Lower lobe of right lung (tissue), 2 donors: ENCODE results near the gene ANKS1B. TPM values are rescaled to one million over a fixed set of nuclear protein-coding genes. Genes with fewer than 3 reads are reported as not detected.
"Not testable (repeated sequence)": the region's sequence is repeated elsewhere in the genome, so short reads cannot be mapped to it uniquely, and the experiment has no call there.

ENCODE experiments used
- ATAC-seq, 2 donors: fragments of 200-7000 bp; cut with Tn5 transposase; one replicate each; pipeline ENCODE4 v1.9.1; 2020 to 2022; ENCODE audit warnings: mild to moderate bottlenecking in 2 of 2, moderate library complexity in 2 of 2
- DNase-seq: peaks from one replicate; pipeline ENCODE4 v3.0.0-alpha.2; 2020
- H3K27ac ChIP-seq: fragments of 200-600 bp; one replicate; pipeline ENCODE4 v1.8.0; 2022
- H3K27me3 ChIP-seq: fragments of 200-600 bp; one replicate; pipeline ENCODE4 v1.8.0; 2022; ENCODE audit warnings: low read depth
- H3K36me3 ChIP-seq: fragments of 200-600 bp; one replicate; pipeline ENCODE4 v1.8.0; 2022; ENCODE audit warnings: mild to moderate bottlenecking
- H3K4me1 ChIP-seq: fragments of 200-600 bp; one replicate; pipeline ENCODE4 v1.8.0; 2022
- H3K4me3 ChIP-seq: fragments of 200-600 bp; one replicate; pipeline ENCODE4 v1.8.0; 2022; ENCODE audit warnings: mild to moderate bottlenecking
- H3K9me3 ChIP-seq: fragments of 200-600 bp; one replicate; pipeline ENCODE4 v1.8.0; 2022
- intact Hi-C: fragments of 100-400 bp; cut with DNase I; formaldehyde crosslinking; loops from one replicate; pipeline ENCODE4 v1.11.0; 2022
- total RNA-seq: library from RNA; stranded (reverse); fragmentation: NEBNext Ultra II Directional; extraction: Animal tissue kit (Norgen Biotek cat#: 25700); gene quantifications from one replicate; pipeline ENCODE4 v1.2.1, GENCODE V29; 2021
- TF ChIP-seq, protein P1 (sequence below): fragments of 200-600 bp; IDR thresholded peaks from one replicate; pipeline ENCODE4 v1.8.0; 2022; ENCODE audit warnings: antibody characterized with exemption, mild to moderate bottlenecking
- donor health status: DM: no; HTN: yes; CAD: no; lungs with severe emphysema.

Gene ANKS1B
- total RNA-seq, 1 donor from 2014 or later = 4.0 TPM

DNA sequence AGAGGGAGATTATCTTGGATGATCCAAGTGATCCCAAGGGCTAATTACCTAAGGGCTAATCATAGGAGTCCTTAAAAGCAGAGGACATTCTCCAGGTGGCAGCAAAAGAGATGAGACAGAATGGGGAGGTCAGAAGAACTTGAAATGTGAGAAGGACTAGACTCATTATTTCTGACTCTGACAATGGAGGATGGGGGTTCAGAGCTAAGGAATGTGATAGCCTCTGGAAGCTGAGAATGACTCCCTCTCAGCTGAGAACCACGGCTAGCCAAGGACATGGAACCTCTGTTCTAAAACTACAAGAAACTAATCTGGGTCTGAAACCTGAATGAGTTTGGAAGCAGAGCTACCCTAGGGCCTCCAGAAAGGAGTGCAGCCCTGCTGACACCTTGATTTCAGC lies 35.6 kb upstream of the ANKS1B start:
- DNase-seq = no peak
- no peak overlapping the region for H3K27ac ChIP-seq
- no peaks in the 10 kb centered on the region for H3K4me1 ChIP-seq
- ATAC-seq = no peak
- intact Hi-C loops = no loop called here
- H3K36me3 ChIP-seq = no peaks in the 10 kb centered on the region
- no peaks in the 10 kb centered on the region for H3K27me3 ChIP-seq
- TF ChIP-seq, protein P1, sequence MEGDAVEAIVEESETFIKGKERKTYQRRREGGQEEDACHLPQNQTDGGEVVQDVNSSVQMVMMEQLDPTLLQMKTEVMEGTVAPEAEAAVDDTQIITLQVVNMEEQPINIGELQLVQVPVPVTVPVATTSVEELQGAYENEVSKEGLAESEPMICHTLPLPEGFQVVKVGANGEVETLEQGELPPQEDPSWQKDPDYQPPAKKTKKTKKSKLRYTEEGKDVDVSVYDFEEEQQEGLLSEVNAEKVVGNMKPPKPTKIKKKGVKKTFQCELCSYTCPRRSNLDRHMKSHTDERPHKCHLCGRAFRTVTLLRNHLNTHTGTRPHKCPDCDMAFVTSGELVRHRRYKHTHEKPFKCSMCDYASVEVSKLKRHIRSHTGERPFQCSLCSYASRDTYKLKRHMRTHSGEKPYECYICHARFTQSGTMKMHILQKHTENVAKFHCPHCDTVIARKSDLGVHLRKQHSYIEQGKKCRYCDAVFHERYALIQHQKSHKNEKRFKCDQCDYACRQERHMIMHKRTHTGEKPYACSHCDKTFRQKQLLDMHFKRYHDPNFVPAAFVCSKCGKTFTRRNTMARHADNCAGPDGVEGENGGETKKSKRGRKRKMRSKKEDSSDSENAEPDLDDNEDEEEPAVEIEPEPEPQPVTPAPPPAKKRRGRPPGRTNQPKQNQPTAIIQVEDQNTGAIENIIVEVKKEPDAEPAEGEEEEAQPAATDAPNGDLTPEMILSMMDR = no peak
- no peaks in the 10 kb centered on the region for H3K9me3 ChIP-seq
- no peak overlapping the region for H3K4me3 ChIP-seq

DNA sequence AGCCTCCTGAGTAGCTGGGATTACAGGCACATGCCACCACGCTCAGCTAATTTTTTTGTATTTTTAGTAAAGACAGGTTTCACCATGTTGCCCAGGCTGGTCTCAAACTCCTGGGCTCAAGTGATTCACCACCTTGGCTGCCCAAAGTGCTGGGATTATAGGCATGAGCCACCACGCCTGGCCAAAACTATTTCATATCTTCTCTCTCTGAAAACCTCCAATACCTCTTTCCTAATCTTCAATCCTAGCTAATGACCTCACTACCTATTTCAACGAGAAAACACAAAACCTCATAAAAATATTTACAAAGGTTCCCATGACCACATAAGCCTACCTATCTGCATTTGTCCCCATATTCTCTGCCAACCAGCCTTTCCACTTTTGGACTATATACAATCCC lies 32.3 kb upstream of the ANKS1B start:
- TF ChIP-seq, protein P1 = no peak
- no peaks in the 10 kb centered on the region for H3K9me3 ChIP-seq

DNA sequence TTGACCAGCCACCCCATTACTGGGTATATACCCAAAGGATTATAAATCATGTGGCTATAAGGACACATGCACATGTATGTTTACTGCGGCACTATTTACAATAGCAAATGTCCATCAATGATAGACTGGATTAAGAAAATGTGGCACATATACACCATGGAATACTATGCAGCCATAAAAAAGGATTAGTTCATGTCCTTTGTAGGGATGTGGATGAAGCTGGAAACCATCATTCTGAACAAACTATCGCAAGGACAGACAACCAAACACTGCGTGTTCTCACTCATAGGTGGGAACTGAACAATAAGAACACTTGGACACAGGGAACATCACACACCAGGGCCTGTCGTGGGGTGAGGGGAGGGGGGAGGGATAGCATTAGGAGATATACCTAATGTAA lies 31.6 kb upstream of the ANKS1B start:
- H3K4me3 ChIP-seq, ATAC-seq, H3K36me3 ChIP-seq, H3K27ac ChIP-seq, intact Hi-C loops, H3K4me1 ChIP-seq, DNase-seq, H3K9me3 ChIP-seq, H3K27me3 ChIP-seq: not testable (repeated sequence)

More for the DNA sequence above, 32.3 kb upstream of the ANKS1B start:
- no peaks in the 10 kb centered on the region for H3K4me1 ChIP-seq
- ATAC-seq (no peak), DNase-seq (no peak)
- intact Hi-C loops = no loop called here
- no peaks in the 10 kb centered on the region for H3K36me3 ChIP-seq
- no peak overlapping the region for H3K27ac ChIP-seq
- H3K4me3 ChIP-seq = no peak overlapping the region
- no peaks in the 10 kb centered on the region for H3K27me3 ChIP-seq

DNA sequence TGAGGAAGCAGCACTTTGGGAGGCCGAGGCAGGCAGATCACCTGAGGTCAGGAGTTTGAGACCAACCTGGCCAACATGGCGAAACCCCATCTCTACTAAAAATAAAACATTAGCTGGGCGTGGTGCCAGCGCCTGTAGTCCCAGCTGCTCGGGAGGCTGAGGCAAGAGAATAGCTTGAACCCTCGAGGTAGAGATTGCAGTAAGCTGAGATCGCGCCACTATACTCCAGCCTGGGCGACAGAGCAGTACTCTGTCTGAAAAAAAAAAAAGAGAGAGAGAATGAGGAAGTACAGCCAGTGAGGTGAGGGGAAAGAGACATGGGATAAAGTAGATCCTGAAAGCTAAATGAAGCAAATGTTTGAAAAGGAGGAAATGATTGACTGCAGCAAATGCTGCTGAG lies 21.1 kb upstream of the ANKS1B start:
- H3K9me3 ChIP-seq, intact Hi-C loops, ATAC-seq, DNase-seq, H3K27ac ChIP-seq, H3K4me1 ChIP-seq, H3K4me3 ChIP-seq, H3K27me3 ChIP-seq, H3K36me3 ChIP-seq: not testable (repeated sequence)

DNA sequence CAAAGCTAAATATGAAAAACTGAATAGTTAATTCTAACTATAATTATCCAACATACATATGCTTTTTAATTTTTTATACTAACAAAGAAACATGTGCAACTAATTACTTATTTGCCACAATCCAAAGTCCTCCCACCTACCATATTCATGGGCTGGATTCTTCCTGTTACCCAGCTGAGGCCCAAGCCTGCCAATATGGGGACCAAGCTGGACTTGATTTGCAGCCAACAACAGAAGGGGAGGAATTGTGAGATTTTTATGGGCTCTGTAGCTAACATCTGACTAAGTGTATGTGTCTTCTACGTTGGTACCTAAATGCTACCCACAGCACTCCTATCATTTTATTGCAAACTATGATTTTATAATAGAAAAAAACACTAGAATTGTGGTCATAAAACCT lies 13.1 kb upstream of the ANKS1B start:
- DNase-seq (no peak), ATAC-seq (no peak)
- intact Hi-C loops = no loop called here
- no peak overlapping the region for H3K27ac ChIP-seq
- no peak overlapping the region for H3K4me3 ChIP-seq
- H3K36me3 ChIP-seq = no peaks in the 10 kb centered on the region
- no peaks in the 10 kb centered on the region for H3K4me1 ChIP-seq
- TF ChIP-seq, protein P1 = no peak
- no peaks in the 10 kb centered on the region for H3K27me3 ChIP-seq
- H3K9me3 ChIP-seq = no peaks in the 10 kb centered on the region

DNA sequence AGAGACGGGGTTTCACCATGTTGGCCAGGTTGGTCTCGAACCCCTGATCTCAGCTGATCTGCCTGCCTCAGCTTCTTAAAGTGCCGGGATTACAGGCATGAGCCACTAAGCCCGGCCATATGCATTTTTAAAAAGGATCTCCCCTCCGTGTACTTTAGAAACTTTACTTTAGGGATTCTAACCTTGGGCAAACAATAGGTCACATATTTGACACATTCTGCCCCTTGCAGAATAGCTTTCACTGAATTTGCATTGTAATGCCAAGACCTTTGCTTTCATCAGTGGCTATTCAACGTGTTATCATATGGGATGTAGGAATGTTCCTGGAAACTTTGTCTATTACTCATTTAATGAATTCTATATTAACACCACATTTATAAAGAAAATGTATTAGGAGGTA lies 11.4 kb upstream of the ANKS1B start:
- Histone ChIP-seq H3K36me3 (no peaks in the 10 kb centered on the region), H3K27ac (no peak overlapping the region), H3K4me3 (no peak overlapping the region), H3K4me1 (no peaks in the 10 kb centered on the region), H3K9me3 (no peaks in the 10 kb centered on the region), H3K27me3 (no peaks in the 10 kb centered on the region)
- DNase-seq (no peak), ATAC-seq (no peak)
- TF ChIP-seq, protein P1 = no peak
- intact Hi-C loops = no loop called here

DNA sequence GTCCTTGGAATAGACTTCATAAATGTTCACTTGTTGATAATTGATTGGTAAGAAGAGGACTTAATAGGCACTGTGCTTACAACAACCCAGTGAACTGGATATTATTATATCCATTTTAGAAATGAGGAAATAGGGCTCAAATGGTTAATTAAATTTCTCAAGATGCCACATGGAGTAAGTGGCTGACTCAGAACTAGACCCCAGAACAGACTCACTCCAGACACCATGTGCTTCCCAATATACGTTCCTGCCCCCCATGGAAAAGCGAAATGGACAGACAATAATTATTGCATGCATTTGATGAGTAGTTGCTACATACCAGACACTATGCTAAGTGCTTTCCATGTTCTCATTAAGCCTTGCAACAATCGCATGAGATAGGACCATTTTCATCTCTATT lies 895 bp upstream of the ANKS1B start:
- intact Hi-C loops = no loop called here
- no peak overlapping the region for H3K27ac ChIP-seq
- peak overlapping the region; percentile 57 for H3K4me3 ChIP-seq
- H3K4me1 ChIP-seq = peaks cover 14% of the 10 kb centered on the region
- H3K27me3 ChIP-seq = peaks cover 16% of the 10 kb centered on the region
- no peak for DNase-seq
- no peaks in the 10 kb centered on the region for H3K36me3 ChIP-seq
- ATAC-seq = no peak
- TF ChIP-seq, protein P1 = no peak
- no peaks in the 10 kb centered on the region for H3K9me3 ChIP-seq
